ENCODE data around the gene YPEL1. TPM values are rescaled to one million over a fixed set of nuclear protein-coding genes. Genes with fewer than 3 reads are reported as not detected.
"Not testable (repeated sequence)": the region's sequence is repeated elsewhere in the genome, so short reads cannot be mapped to it uniquely, and the experiment has no call there.

Gene YPEL1
- polyA plus RNA-seq, 2 donors: 0.96 to 1.3 TPM

DNA sequence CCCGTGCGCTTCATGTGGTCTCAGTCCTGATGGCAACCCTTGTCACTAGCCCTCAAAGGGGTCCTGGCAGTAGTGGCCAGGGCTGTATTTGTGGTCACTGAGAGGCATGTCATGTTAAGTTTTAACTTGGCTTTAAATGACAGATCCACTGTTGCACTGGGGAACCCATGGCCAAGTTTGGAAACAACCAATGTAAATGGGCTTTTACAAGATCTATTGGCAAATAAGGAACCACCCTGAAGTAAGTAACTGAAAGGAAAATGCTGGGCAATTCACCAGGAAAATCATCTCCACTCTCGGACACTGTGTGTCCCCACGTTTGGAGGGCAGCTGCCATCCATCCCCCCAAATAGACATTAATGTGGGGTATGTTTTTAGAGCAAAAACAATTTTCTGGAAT, 8.4 kb downstream of the YPEL1 start:
- no peaks in the 10 kb centered on the region for H3K4me1 ChIP-seq (ENCODE audit: control insufficient read depth in 2 of 2, insufficient read depth in 2 of 2, low read length in 1 of 2)
- H3K36me3 ChIP-seq (ENCODE audit: control insufficient read depth in 2 of 2, insufficient read depth in 2 of 2, low read length in 1 of 2): no peaks in the 10 kb centered on the region
- no peaks in the 10 kb centered on the region for H3K27me3 ChIP-seq (ENCODE audit: control insufficient read depth in 1 of 2, insufficient read depth in 2 of 2, low read length in 2 of 2)
- H3K4me3 ChIP-seq (ENCODE audit: low read depth in 1 of 2, low read length in 2 of 2): no peak overlapping the region
- no peaks in the 10 kb centered on the region for H3K9me3 ChIP-seq (ENCODE audit: control insufficient read depth in 2 of 2, insufficient read depth in 1 of 2, low read depth in 1 of 2, low read length in 1 of 2)
- H3K27ac ChIP-seq (ENCODE audit: low read depth in 2 of 2, low read length in 1 of 2): no peak overlapping the region
- 89% methylated on average over 4 of the region's 4 CpGs for WGBS, 2 donors

DNA sequence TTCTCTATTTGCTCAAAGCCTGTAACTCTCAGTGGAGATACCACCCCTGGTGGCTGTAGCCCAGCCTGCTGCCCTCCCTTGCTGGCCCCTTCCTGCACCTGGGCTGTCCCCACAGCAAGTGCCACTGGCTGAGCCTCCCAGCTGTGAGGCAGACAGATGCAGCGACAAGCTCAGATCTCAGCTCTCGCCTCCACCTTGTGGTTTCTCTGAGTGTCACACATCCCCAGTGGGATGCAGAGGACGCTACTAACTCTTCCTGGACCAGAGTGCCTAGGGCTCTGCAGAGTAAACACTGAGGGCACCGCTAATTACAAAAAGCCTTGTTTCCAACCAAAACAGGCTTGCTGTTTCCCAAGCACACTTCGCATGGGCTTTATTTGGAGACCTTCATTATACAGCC, 8.9 kb downstream of the YPEL1 start:
- Histone ChIP-seq H3K4me3 (ENCODE audit: low read depth in 1 of 2, low read length in 2 of 2) (no peak overlapping the region), H3K4me1 (ENCODE audit: control insufficient read depth in 2 of 2, insufficient read depth in 2 of 2, low read length in 1 of 2) (no peaks in the 10 kb centered on the region), H3K27ac (ENCODE audit: low read depth in 2 of 2, low read length in 1 of 2) (no peak overlapping the region), H3K36me3 (ENCODE audit: control insufficient read depth in 2 of 2, insufficient read depth in 2 of 2, low read length in 1 of 2) (no peaks in the 10 kb centered on the region), H3K27me3 (ENCODE audit: control insufficient read depth in 1 of 2, insufficient read depth in 2 of 2, low read length in 2 of 2) (no peaks in the 10 kb centered on the region), H3K9me3 (ENCODE audit: control insufficient read depth in 2 of 2, insufficient read depth in 1 of 2, low read depth in 1 of 2, low read length in 1 of 2) (no peaks in the 10 kb centered on the region)
- WGBS, 2 donors: 50 to 59% methylated on average over 5 of the region's 5 CpGs

DNA sequence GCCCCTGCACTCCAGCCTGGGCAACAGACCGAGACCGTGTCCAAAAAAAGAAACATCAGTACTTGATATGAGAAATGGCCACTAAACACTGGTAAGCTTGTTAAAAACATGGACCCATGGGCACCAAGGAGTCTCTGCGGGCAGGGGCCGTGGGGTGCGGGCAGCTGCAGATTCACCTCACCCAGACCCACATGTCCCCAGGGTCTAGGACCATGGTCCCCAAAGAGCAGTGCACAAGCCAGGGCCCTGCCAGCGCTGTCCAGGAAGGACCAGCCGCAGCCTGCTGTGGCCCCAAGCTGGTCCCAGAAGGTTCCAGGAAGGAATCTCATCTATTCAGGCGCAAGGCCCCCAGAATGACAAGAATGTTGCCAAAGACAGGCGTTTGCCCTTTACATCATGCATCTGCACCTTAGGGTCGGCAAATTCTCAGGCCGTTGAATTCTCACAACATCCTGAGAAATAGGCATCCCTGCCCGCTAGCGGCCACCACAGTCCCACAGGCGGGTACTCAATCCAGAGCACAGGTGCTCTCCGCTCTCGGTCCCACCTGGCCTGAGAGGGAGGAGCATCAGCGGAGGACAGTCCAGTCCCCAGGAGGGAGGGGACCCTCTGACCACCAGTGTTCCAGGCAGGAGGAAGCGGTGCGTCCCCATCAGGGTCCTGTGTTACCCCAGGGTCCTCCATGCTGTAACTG, 9.5 kb downstream of the YPEL1 start:
- Histone ChIP-seq H3K27ac (ENCODE audit: low read depth in 2 of 2, low read length in 1 of 2) (no peak overlapping the region), H3K9me3 (ENCODE audit: control insufficient read depth in 2 of 2, insufficient read depth in 1 of 2, low read depth in 1 of 2, low read length in 1 of 2) (no peaks in the 10 kb centered on the region), H3K4me3 (ENCODE audit: low read depth in 1 of 2, low read length in 2 of 2) (no peak overlapping the region), H3K36me3 (ENCODE audit: control insufficient read depth in 2 of 2, insufficient read depth in 2 of 2, low read length in 1 of 2) (no peaks in the 10 kb centered on the region), H3K4me1 (ENCODE audit: control insufficient read depth in 2 of 2, insufficient read depth in 2 of 2, low read length in 1 of 2) (no peaks in the 10 kb centered on the region), H3K27me3 (ENCODE audit: control insufficient read depth in 1 of 2, insufficient read depth in 2 of 2, low read length in 2 of 2) (no peaks in the 10 kb centered on the region)
- WGBS, 2 donors: 84 to 92% methylated on average over 19 of the region's 19 CpGs

DNA sequence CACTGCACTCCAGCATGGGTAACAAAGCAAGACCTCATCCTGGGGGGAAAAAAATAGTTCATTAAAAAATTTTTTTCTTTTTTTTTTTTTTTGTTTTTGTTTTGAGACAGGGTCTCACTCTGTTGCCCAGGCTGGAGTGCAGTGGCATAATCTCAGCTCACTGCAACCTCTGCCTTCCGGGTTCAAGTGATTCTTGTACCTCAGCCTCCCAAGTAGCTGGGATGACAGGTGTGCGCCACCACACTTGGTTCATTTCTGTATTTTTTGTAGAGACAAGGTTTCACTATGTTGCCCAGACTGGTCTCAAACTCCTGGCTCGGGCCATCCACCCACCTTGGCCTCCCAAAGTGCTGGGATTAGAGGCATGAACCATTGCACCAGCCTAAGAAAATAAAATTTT, 11.1 kb downstream of the YPEL1 start:
- H3K36me3 ChIP-seq (ENCODE audit: control insufficient read depth in 2 of 2, insufficient read depth in 2 of 2, low read length in 1 of 2); H3K4me3 ChIP-seq (ENCODE audit: low read depth in 1 of 2, low read length in 2 of 2); H3K27me3 ChIP-seq (ENCODE audit: control insufficient read depth in 1 of 2, insufficient read depth in 2 of 2, low read length in 2 of 2); H3K9me3 ChIP-seq (ENCODE audit: control insufficient read depth in 2 of 2, insufficient read depth in 1 of 2, low read depth in 1 of 2, low read length in 1 of 2); H3K27ac ChIP-seq (ENCODE audit: low read depth in 2 of 2, low read length in 1 of 2); H3K4me1 ChIP-seq (ENCODE audit: control insufficient read depth in 2 of 2, insufficient read depth in 2 of 2, low read length in 1 of 2): not testable (repeated sequence)
- WGBS, 2 donors: 96 to 98% methylated on average over 3 of the region's 3 CpGs

DNA sequence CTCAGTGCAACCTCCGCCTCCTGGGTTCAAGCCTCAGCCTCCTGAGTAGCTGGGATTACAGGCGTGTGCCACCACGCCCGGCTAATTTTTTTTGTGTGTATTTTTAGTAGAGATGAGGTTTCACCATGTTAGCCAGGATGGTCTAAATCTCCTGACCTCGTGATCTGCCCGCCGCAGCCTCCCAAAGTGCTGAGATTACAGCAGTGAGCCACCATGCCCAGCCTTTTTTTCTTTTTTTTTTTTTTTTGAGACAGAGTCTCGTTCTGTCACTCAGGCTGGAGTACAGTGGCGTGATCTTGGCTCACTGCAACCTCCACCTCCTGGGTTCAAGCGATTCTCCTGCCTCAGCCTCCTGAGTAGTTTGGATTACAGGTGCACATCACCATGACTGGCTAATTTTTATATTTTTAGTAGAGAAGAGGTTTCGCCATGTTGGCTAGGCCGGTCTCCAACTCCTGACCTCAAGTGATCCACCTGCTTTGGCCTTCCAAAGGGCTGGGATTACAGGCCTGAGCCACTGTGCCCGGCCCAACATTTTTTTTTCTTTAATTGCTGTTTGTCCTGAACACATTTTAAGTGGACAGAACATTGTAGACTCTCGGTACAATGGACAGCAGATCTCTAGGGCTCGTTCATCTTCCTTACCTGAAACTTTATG, 14.3 kb downstream of the YPEL1 start:
- H3K4me3 ChIP-seq (ENCODE audit: low read depth in 1 of 2, low read length in 2 of 2); H3K27ac ChIP-seq (ENCODE audit: low read depth in 2 of 2, low read length in 1 of 2); H3K9me3 ChIP-seq (ENCODE audit: control insufficient read depth in 2 of 2, insufficient read depth in 1 of 2, low read depth in 1 of 2, low read length in 1 of 2); H3K36me3 ChIP-seq (ENCODE audit: control insufficient read depth in 2 of 2, insufficient read depth in 2 of 2, low read length in 1 of 2); H3K27me3 ChIP-seq (ENCODE audit: control insufficient read depth in 1 of 2, insufficient read depth in 2 of 2, low read length in 2 of 2); H3K4me1 ChIP-seq (ENCODE audit: control insufficient read depth in 2 of 2, insufficient read depth in 2 of 2, low read length in 1 of 2): not testable (repeated sequence)
- WGBS, 2 donors: 96 to 97% methylated on average over 15 of the region's 15 CpGs

DNA sequence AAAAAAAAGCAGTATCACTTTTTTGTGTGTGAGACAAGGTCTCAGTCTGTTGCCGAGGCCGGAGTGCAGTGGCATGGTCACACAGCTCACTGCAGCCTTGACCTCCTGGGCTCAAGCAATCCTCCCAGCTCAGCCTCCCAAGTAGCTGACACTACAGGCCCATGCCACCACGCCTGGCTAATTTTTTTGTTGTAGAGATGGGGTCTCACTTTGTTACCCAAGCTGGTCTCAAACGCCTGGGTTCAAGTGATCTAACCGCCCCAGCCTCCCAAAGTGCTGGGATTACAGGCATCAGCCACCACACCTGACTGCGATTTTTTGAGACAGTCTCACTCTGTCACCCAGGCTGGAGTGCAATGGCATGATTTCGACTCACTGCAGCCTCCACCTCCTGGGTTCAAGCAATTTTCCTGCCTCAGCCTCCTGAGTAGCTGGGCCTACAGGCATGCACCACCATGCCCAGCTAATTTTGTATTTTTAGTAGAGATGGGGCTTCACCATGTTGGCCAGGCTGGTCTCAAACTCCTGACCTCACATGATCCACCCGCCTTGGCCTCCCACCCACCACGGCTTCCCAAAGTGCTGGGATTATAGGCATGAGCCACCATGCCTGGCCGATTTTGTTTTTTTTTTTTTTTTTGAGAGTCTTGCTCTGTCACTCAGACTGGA, 15.3 kb downstream of the YPEL1 start:
- 96 to 98% methylated on average over 10 of the region's 10 CpGs for WGBS, 2 donors
- H3K4me1 ChIP-seq (ENCODE audit: control insufficient read depth in 2 of 2, insufficient read depth in 2 of 2, low read length in 1 of 2); H3K27ac ChIP-seq (ENCODE audit: low read depth in 2 of 2, low read length in 1 of 2); H3K27me3 ChIP-seq (ENCODE audit: control insufficient read depth in 1 of 2, insufficient read depth in 2 of 2, low read length in 2 of 2); H3K9me3 ChIP-seq (ENCODE audit: control insufficient read depth in 2 of 2, insufficient read depth in 1 of 2, low read depth in 1 of 2, low read length in 1 of 2); H3K36me3 ChIP-seq (ENCODE audit: control insufficient read depth in 2 of 2, insufficient read depth in 2 of 2, low read length in 1 of 2); H3K4me3 ChIP-seq (ENCODE audit: low read depth in 1 of 2, low read length in 2 of 2): not testable (repeated sequence)

DNA sequence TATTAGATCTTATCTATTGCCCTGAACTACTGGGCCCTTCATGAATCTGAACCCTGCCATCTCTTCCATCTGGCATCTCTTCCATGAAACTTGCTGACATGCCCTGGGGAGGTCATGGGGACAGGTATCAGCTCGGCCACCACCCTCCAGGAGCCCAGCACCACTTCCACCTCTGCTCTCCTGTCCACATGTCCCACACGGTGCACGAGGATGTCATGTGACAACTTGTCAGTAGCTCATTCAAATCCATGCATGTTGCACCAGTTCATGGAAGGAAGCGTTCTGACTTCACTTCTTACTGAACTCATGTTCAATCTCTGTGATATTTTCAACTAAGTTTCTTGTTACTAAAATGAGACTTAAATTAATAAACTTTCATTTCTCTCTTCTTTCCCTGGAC, 16.6 kb downstream of the YPEL1 start:
- no peaks in the 10 kb centered on the region for H3K4me1 ChIP-seq (ENCODE audit: control insufficient read depth in 2 of 2, insufficient read depth in 2 of 2, low read length in 1 of 2)
- H3K27me3 ChIP-seq (ENCODE audit: control insufficient read depth in 1 of 2, insufficient read depth in 2 of 2, low read length in 2 of 2): no peaks in the 10 kb centered on the region
- no peak overlapping the region for H3K4me3 ChIP-seq (ENCODE audit: low read depth in 1 of 2, low read length in 2 of 2)
- WGBS, 2 donors: 48 to 58% methylated on average over 4 of the region's 4 CpGs
- H3K9me3 ChIP-seq (ENCODE audit: control insufficient read depth in 2 of 2, insufficient read depth in 1 of 2, low read depth in 1 of 2, low read length in 1 of 2): no peaks in the 10 kb centered on the region
- H3K27ac ChIP-seq (ENCODE audit: low read depth in 2 of 2, low read length in 1 of 2): no peak overlapping the region
- no peaks in the 10 kb centered on the region for H3K36me3 ChIP-seq (ENCODE audit: control insufficient read depth in 2 of 2, insufficient read depth in 2 of 2, low read length in 1 of 2)

DNA sequence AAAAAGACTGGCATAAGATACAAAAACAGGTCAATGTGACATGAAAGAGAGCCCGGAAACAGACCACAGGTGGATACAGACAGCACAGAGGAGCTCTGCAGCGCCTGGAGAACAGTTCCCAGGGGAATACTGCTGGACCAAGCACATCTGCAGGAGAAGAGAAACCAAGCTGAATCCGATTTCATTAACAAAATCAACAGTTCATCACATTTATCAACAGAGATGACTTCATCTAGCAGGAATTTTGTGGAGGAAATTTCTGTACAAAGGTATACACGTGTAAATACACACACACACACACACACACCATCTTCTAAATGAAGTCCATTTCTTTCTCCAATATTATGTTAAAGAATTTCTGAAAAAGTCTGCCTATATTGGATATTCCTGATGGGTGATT, 17.1 kb downstream of the YPEL1 start:
- H3K27me3 ChIP-seq (ENCODE audit: control insufficient read depth in 1 of 2, insufficient read depth in 2 of 2, low read length in 2 of 2): no peaks in the 10 kb centered on the region
- H3K9me3 ChIP-seq (ENCODE audit: control insufficient read depth in 2 of 2, insufficient read depth in 1 of 2, low read depth in 1 of 2, low read length in 1 of 2): no peaks in the 10 kb centered on the region
- WGBS, 2 donors: 67 to 68% methylated on average over 4 of the region's 4 CpGs
- no peaks in the 10 kb centered on the region for H3K4me1 ChIP-seq (ENCODE audit: control insufficient read depth in 2 of 2, insufficient read depth in 2 of 2, low read length in 1 of 2)
- H3K4me3 ChIP-seq (ENCODE audit: low read depth in 1 of 2, low read length in 2 of 2): no peak overlapping the region
- no peaks in the 10 kb centered on the region for H3K36me3 ChIP-seq (ENCODE audit: control insufficient read depth in 2 of 2, insufficient read depth in 2 of 2, low read length in 1 of 2)
- H3K27ac ChIP-seq (ENCODE audit: low read depth in 2 of 2, low read length in 1 of 2): no peak overlapping the region

DNA sequence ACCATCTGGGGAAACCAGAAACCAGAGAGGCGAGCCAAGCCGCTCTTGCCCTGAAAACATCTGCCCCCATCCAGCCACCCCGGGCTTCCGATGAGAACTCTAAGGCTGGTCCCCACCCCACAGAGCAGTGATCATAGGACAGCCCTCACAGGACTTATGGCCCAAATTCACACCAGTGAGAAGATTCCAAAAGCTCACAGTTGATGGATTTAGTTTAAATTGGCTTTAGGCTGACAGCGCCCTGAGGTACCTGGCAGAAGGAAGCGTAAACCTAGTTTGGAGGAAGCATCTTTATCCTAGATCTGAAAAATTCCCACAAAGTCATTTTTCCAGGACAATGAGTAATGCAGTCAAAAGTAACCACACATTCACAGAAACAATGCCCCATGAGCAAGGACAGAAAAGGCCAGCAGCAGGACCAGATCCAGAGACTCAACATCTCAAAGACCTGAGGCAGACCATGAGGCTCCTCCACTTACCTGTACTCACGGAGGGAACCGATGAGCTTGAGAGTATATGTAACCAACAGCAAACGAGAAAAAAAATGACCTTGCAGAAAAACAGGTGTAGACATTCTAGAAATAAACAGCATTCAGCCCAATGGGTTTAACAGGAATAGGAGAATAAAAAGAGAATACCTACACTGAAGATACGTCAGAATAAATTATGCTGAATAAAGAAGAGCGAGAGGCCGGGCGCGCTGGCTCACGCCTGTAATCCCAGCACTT, 19.0 kb downstream of the YPEL1 start:
- H3K27me3 ChIP-seq (ENCODE audit: control insufficient read depth in 1 of 2, insufficient read depth in 2 of 2, low read length in 2 of 2); H3K36me3 ChIP-seq (ENCODE audit: control insufficient read depth in 2 of 2, insufficient read depth in 2 of 2, low read length in 1 of 2); H3K27ac ChIP-seq (ENCODE audit: low read depth in 2 of 2, low read length in 1 of 2); H3K9me3 ChIP-seq (ENCODE audit: control insufficient read depth in 2 of 2, insufficient read depth in 1 of 2, low read depth in 1 of 2, low read length in 1 of 2); H3K4me3 ChIP-seq (ENCODE audit: low read depth in 1 of 2, low read length in 2 of 2); H3K4me1 ChIP-seq (ENCODE audit: control insufficient read depth in 2 of 2, insufficient read depth in 2 of 2, low read length in 1 of 2): not testable (repeated sequence)
- 91 to 93% methylated on average over 11 to 14 of the region's 15 CpGs for WGBS, 2 donors
